Measurements from ENCODE around the gene PRR36.
"Not testable (repeated sequence)": the region's sequence is repeated elsewhere in the genome, so short reads cannot be mapped to it uniquely, and the experiment has no call there.

Gene PRR36

DNA sequence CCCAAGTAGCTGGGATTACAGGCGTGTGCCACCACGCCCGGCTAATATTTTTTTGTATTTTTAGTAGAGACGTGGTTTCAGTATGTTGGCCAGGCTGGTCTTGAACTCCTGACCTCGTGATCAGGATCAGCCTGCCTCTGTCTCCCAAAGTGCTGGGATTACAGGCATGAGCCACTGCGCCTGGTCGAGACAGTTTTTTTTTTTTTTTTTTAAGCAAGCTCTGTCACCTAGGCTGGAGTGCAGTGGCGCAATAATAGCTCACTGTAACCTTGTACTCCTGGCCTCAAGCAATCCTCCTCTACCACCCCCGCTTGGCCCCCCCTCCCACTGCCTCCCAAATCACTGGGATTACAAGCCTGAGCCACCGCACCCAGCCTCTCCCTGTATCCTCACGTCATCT lies 23.1 kb upstream of the PRR36 start:
- no peak for DNase-seq

DNA sequence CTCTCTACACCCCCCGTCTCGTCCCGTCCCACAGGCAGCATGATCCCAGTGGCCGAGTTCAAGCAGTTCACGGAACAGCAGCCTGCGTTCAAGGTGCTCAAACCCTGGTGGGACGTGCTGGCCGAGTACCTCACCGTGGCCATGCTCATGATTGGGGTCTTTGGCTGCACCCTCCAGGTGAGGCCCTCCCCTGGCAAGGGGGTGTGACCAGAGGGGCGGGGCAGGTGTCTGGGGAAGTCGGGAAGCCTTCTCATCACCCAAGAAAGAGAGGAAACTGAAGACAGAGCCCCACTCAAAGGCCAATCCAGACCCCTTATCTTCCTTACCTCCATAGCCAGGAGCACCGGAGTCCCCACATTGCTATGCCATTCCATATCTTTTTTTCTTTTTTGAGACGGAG lies 21.4 kb upstream of the PRR36 start:
- no peak for DNase-seq

DNA sequence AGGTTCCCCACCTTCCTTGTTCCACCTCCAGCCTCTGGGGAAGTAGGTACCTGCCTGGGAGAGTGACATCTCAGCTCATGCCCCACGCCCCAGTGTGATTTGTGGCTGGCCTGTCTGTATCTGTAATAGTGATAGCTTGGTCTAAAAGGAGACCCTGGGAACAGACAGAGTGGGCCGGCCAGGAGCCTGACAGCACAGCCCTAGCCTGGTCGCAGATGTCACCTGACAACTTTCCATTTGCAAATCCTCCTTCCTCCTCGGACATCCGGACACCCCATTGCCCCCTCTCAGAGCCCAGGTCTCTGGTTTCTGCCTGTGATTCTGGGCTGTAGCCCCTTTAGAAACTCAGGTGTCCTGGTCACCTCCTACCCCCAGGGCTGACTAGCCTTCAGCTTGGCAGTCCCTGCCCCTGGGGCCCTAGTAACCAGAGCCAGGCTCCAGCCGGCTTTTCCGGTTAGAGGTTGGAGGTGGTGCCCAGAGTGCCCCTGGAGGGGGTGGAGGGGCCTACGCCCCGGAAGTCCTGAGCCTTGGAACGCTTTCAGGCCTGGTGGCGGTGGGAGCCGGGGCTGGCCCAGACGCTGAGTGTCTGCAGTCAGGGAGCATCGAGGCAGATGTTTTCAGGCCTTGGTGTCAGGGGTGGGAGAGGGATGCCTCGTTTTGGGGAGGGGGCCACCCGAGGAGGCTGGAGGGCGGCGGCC lies 20.6 kb upstream of the PRR36 start:
- DNase-seq = no peak

DNA sequence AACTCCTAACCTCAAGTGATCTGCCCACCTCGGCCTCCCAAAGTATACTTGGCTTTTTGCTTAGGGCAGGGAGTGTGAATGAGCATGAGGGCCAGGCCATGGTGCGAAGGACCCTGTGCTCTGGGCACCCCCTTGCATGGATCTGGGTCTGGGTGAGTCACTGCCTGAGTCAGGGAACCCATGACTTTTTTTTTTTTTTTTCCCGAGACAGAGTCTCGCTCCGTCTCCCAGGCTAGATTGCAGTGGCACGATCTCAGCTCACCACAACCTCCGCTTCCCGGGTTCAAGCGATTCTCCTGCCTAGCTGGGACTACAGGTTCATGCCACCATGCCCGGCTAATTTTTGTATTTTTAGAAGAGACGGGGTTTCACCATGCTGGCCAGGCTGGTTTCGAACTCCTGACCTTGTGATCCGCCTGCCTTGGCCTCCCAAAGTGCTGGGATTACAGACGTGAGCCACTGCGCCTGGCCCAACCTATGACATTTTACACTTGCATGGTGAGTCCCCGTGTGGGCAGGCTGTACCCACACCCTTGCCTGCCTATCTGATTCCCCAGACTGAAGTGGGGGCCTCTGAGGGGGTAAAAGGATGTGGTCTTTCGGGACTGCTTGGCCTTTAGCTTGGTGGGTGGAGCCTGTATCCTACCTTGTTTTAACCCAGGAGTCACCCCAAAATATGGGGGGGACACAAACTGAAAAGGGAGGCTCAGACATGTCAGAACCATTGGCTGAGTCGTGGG lies 19.3 kb upstream of the PRR36 start:
- not testable (repeated sequence) for DNase-seq

GRCh38 chr19:7888826-7889217 lies 14.6 kb upstream of the PRR36 start:
- DNase-seq = no peak

GRCh38 chr19:7888145-7888825 lies 14.1 kb upstream of the PRR36 start, which contains the start of gene LRRC8E:
Gene LRRC8E, plus strand, starts transcription at chr19:7888510. Its CDS starts 7,094 bp downstream, at chr19:7895604.
- no peak for DNase-seq

- no peak for DNase-seq
Observed at GRCh38 chr19:7887408-7888144, 13.4 kb upstream of the PRR36 start.

- DNase-seq = no peak
Observed at GRCh38 chr19:7885818-7886217, 11.6 kb upstream of the PRR36 start.

DNA sequence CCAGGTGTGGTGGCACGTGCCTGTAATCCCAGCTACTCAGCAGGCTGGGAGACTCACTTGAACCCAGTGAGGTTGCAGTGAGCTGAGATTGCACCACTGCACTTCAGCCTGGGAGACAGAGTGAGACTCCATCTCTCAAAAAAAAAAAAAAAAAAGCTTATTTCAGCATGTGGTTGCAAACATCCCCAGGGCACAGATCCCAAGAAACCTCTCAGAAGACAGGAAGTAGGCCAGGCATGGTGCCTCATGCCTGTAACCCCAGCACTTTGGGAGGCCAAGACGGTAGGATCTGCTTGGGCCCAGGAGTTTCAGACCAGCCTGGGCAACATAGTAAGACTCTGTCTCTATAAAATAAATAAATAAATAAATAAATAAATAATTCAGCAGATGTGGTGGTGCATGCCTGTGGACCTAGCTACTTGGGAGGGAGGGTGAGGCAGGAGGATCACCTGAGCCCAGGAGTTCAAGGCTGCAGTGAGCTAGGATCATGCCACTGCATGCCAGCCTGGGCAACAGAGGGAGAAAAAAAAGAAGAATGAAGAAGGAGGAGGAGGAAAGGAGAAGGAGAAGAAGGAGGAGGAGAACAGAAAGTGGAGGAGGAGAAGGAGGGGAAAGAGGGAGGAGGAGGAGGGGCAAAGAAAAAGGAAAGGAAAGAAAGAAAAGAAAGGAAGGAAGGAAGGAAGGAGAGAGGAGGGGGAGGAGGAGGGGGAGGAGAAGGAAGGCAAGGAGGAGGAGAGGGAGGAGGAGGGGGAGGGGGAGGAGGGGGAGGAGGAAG lies 9.8 kb upstream of the PRR36 start:
- no peak for DNase-seq

DNA sequence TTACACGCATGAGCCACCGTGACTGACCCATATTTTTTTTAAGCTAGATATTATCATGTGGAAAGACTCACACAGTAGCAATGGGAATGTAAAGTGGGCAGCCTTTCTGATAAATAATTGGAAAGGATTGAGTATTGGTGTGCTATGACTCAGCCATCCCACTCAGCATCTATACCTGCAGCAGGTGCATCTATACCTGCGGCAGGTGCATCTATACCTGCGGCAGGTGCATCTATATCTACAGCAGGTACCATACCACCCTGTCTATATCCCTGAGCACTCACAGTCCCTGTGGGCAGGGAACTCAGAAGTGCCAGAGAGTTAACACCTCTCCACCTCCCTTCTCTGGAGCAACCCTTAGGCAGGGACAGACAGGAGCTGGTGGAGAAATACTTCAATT lies 8.9 kb upstream of the PRR36 start:
- no peak for DNase-seq

DNA sequence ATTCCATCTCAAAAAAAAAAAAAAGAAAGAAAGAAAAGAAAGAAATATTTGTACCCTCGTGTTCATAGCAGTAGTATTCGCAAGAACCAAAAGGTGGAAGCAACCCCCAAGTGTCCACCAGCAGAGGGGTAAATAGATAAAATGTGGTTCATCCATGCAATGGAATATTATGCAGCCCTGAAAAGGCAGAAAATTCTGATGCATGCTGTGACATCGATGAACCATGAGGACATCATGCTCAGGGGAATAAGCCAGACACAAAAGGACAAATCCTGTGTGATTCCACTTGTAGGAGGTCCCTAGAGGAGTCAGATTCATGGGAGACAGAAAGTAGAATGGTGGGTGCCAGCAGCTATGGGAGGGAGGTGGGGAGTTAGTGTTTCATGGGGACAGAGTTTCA lies 7.7 kb upstream of the PRR36 start:
- no peak for DNase-seq

DNA sequence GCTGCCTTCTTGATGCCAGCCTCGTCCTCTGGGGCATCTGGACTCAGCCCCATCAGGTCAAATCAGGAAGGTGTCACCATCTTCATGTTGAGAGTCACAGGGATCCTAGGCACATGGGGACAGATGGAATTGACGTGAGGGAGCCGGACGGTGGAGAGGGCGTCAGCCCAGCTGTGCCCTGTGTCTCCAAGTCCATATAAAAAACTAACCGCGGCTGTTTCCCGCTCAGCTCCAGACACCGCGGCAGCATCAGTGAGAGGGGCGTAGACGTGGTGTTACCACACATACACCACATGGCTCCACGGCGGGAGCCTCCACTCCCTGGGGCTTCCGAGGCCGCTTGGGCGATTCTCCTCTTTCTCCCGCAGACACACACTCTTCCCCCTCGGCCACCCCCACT lies 5.6 kb upstream of the PRR36 start:
- no peak for DNase-seq

DNA sequence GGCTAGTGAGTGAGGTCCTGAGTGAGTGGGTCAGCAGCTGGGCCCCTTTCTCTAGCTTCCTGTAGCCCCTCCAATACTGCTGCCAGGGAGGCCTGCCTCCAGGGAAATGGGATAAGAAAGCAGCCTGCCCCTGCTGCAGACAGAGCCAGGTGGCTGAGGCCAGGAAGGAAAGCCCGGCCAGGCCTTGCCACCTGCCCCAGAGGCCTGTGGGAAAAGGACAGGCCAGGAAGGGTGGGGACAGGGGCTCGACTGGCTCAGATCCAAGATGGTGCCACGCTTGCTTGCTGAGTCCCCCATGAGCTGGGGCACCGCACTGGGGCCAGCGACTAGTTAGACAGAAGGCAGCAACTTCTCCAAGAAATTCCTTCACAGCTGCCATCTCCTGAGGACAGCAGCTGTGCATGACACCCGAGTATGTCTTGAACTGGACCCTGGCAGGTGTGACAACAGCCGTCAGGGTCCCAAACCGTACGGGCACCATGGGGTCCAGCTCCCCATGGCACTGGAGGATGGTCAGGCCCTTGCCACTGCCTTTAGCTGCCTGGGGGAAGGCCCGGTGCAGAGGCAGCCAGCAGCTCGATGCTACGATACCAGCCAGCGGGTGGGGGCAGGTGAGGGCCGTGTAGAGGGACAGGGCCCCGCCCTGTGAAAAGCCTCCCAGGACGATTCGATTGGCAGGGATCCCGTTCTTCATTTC lies 5.1 kb upstream of the PRR36 start:
- no peak for DNase-seq

GRCh38 chr19:7877249-7877836 lies 3.2 kb upstream of the PRR36 start:
- no peak for DNase-seq

DNA sequence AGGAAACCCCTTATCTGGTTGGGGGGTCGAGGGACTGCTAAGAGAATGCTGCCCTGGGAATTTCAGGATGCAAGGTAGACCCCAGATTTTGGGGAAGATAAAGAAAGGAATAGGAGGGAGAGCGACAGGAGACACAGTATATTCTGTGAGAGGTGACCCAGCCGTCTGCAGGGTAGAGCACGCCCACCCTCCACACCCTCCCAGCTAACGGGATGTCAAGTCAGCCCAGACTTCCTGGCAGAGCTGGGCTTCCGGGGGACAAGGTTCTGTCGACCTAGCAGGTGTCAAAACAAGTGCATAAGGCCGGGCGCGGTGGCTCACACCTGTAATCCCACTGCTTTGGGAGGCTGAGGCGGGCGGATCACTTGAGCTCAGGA lies 695 bp upstream of the PRR36 start:
- no peak for DNase-seq

DNA sequence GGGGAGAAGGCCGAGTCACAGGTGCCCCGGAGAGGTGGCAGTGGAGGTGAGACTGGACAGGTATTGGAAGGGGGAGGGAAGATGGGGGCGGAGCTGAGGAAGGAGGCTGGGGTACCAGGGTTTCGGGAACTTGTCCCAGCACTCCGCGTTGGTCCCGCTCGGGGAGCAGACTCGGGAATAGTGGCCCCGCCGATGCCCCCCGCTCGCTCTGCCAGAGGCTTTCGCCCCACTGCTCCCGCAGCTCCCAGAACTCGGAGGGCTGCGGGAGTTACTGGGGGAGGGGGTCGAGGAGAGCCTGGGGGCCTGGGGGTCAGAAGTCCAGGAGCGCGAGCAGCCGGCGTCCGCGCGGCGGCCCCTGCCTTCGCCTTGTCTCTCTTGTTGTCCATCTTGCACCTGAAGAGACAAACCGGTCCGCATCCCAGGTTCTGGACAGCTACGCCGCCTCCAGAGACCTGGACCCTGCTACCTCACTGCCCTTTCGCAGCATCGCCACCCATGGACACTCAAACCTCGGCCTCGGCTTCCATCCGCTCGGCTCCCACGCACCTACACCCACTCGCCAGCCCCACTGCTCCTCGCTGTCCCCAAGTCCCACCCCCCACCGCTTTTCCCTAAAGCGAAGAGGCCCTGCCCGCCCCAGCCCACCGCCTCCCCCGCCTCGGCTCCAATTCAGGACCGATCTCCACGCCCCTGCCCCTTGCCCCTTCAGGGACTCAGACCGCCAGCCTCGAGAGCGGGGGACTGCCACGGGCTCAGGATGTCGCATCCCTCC lies 700 bp downstream of the PRR36 start:
- no peak for DNase-seq

- no peak for DNase-seq
Observed at GRCh38 chr19:7872306-7873204, 1.6 kb downstream of the PRR36 start.

GRCh38 chr19:7871437-7872305 lies 2.5 kb downstream of the PRR36 start:
- peak; percentile 60 for DNase-seq

All from NCI-H187 treated with DMSO at 0.1 percent for 48 hours (cell line).